Stimulated activated naive CD4-positive, alpha-beta T cell treated with Interleukin-2 at 50 U/mL for 16 hours (primary cell): Measurements from ENCODE around the gene METTL23.
A peak's percentile ranks its signal among the peaks of the same experiment; 100 is the strongest.
"Not testable (repeated sequence)": the region's sequence is repeated elsewhere in the genome, so short reads cannot be mapped to it uniquely, and the experiment has no call there.

Experiments
- DNase-seq: peaks from one replicate; lab custom pipeline; 2025; lab: John Stamatoyannopoulos, UW

Gene METTL23

GRCh38 chr17:76735586-76736348 lies 9.1 kb downstream of the METTL23 start:
- DNase-seq: no peak

- peak; percentile 54 for DNase-seq
Observed at GRCh38 chr17:76736349-76737081, 9.9 kb downstream of the METTL23 start.

- peak; percentile 97 for DNase-seq
Observed at GRCh38 chr17:76737082-76737675, 10.5 kb downstream of the METTL23 start, which contains the start of gene SRSF2. Gene SRSF2, minus strand, starts transcription at chr17:76737331. Its CDS starts 171 bp downstream, at chr17:76737160.

GRCh38 chr17:76737676-76738467 lies 11.2 kb downstream of the METTL23 start, which contains the start of gene MFSD11:
Gene MFSD11, plus strand, starts transcription at chr17:76738119. Its CDS starts 234 bp downstream, at chr17:76738353.
- peak; percentile 91 for DNase-seq

- no peak for DNase-seq
Observed at GRCh38 chr17:76738468-76738850, 11.8 kb downstream of the METTL23 start.

GRCh38 chr17:76739568-76740115 lies 13.0 kb downstream of the METTL23 start:
- DNase-seq: not testable (repeated sequence)

- no peak for DNase-seq
Observed at GRCh38 chr17:76740329-76741118, 13.9 kb downstream of the METTL23 start.

- DNase-seq: no peak
Observed at GRCh38 chr17:76742958-76743357, 16.3 kb downstream of the METTL23 start.

- no peak for DNase-seq
Observed at GRCh38 chr17:76744747-76745146, 18.1 kb downstream of the METTL23 start.

GRCh38 chr17:76745785-76746184 lies 19.1 kb downstream of the METTL23 start:
- not testable (repeated sequence) for DNase-seq

GRCh38 chr17:76747716-76748363 lies 21.2 kb downstream of the METTL23 start:
- DNase-seq: no peak

- DNase-seq: no peak
Observed at GRCh38 chr17:76748657-76749056, 22.0 kb downstream of the METTL23 start.

GRCh38 chr17:76751416-76751993 lies 24.9 kb downstream of the METTL23 start:
- no peak for DNase-seq

GRCh38 chr17:76752006-76752405 lies 25.4 kb downstream of the METTL23 start:
- DNase-seq: no peak

- peak; percentile 15 for DNase-seq
Observed at GRCh38 chr17:76753061-76753961, 26.7 kb downstream of the METTL23 start.

- no peak for DNase-seq
Observed at GRCh38 chr17:76755285-76755684, 28.6 kb downstream of the METTL23 start.

- DNase-seq: no peak
Observed at GRCh38 chr17:76757256-76757655, 30.6 kb downstream of the METTL23 start.

GRCh38 chr17:76758570-76758969 lies 31.9 kb downstream of the METTL23 start:
- DNase-seq: no peak
